ENCODE measurements around the gene FCHSD2.

DNA sequence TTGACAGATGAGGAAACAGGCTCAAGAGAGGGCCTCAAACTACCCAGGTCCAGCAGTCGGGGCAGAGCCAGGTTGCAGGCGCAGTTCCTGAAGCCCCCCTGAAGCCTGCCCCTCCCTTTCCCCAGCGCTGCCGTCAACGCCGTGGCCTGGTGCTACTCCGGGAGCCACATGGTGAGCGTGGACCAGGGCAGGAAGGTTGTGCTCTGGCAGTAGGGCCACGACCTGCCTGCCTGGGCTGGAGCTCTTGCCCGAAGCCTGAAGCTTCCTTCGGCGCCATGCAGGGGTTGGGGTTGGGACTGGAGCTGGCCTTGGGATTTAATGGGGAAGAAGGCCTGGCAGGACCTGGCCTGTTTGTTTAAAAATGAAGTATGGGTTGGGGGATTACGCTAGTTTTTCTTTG, 312.9 kb downstream of the FCHSD2 start:
- TF ChIP-seq POLR2A (IDR thresholded peaks at IDR 0.05) = no peak
- TF ChIP-seq, protein P1, sequence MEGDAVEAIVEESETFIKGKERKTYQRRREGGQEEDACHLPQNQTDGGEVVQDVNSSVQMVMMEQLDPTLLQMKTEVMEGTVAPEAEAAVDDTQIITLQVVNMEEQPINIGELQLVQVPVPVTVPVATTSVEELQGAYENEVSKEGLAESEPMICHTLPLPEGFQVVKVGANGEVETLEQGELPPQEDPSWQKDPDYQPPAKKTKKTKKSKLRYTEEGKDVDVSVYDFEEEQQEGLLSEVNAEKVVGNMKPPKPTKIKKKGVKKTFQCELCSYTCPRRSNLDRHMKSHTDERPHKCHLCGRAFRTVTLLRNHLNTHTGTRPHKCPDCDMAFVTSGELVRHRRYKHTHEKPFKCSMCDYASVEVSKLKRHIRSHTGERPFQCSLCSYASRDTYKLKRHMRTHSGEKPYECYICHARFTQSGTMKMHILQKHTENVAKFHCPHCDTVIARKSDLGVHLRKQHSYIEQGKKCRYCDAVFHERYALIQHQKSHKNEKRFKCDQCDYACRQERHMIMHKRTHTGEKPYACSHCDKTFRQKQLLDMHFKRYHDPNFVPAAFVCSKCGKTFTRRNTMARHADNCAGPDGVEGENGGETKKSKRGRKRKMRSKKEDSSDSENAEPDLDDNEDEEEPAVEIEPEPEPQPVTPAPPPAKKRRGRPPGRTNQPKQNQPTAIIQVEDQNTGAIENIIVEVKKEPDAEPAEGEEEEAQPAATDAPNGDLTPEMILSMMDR (IDR thresholded peaks at IDR 0.05 in 8 of 11, conservative IDR thresholded peaks at IDR 0.05 in 3 of 11) = no peak
